Activated effector memory CD4-positive, alpha-beta T cell treated with anti-CD3 and anti-CD28 coated beads, Interleukin-2, amount 50 U/mL, for 16 hours (primary cell): ENCODE data around the gene TMEFF2.

Source experiments
- DNase-seq: peaks from one replicate; pipeline ENCODE4 v3.0.0-alpha.2; 2020

The TMEFF2 gene, protein sequence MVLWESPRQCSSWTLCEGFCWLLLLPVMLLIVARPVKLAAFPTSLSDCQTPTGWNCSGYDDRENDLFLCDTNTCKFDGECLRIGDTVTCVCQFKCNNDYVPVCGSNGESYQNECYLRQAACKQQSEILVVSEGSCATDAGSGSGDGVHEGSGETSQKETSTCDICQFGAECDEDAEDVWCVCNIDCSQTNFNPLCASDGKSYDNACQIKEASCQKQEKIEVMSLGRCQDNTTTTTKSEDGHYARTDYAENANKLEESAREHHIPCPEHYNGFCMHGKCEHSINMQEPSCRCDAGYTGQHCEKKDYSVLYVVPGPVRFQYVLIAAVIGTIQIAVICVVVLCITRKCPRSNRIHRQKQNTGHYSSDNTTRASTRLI

DNA sequence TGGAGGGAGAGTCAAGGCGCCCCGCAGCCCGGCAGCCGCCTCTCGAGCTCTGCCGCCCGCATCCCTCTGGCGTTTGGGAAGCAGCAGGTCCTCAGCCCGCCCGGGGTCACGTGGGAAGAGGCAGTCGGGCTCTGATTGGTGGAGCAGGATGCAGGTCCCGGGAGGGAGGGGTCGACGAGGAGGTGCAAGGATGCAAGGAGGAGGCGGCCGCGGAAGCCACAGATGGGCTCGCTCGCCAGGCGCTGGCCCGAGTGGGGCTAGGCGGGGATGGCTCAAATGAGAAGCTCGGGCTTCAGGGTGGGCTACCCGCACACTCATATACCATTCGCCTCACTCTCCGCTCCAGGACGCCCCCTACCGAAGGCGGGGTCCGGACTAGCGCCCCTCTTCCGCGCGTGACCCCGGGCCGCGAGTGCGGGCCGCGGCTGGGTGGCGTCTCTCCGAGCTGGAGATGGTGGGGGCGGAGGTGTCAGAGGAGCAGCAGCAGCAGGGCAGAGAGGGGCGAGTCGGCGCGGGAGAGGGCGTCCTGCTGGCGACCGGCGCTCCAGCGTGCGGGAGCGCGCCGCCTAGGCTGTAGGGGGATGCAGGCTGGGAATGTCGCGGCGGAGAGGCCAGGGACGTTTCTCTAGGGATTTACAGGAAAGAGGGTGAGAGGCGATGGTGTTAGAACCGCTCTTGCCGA, at the start of gene TMEFF2:
Gene TMEFF2 (minus strand): TSS at position 68 of the 682 bp plus-strand sequence. CDS start 409 bp downstream, outside the sequence.
- peak; percentile 74 for DNase-seq

DNA sequence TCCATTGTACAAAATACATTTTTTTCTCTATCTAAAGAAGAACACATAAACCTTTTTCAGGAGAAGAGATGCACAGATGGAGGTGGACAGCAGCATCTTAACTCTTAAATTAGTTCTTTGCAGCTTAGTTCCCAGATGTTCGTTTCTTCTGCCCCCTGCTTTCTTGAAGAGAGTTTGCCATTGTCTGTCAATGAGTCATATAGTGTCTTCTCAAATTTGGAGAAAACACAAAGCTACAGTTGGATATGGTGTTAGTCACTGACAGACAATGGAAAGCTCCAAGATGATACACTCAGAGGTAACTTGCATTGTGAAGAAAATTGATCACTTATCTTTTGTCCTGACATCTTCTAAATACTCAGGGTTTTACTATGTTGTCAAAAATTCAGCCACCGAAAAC, 48.8 kb upstream of the TMEFF2 start:
- DNase-seq, result no peak

DNA sequence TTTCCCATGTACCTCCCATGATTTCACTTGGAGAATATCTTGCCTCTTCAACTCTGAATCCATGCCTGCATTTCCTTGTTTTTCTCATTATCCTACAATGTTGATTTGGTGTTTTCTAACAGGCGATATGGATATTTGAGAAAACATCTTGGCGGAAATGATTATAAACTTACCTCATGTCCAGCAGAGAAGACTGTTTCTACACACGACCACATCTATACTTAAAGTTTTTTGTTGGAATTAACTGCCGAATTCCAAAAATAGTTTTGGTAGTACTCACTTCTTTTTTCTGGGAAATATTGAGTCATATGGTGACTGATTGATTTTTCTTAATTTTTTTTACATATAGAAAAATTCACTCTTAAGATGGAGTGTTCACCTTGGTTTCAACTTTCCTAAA, 41.4 kb upstream of the TMEFF2 start:
- DNase-seq, result no peak

DNA sequence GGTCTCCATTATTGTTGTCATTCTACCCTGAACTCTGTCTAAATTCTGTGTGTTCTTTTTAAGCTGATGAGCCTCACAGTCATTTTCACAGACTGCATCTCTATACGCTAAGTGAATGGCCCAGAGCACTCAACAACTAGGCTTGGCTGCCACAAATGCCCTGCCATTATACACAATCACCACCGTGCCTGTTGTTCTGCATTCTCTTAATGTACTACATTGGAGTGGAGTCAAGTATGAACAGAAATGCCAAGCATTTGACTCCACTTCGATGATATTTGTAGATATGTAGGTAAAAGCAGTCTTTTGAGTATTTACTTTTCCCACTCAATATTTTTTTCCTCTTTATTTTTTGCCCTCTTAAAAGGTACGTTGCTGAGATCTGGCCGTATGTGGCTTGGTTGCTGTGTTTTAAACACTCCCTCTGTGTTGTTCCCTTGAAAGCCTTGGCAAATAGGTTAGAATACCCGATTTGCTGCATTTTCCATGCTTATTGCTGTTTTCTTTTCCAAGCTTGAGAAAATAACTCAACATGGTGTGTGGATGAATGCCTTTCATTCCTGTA, 36.2 kb upstream of the TMEFF2 start:
- no peak for DNase-seq

DNA sequence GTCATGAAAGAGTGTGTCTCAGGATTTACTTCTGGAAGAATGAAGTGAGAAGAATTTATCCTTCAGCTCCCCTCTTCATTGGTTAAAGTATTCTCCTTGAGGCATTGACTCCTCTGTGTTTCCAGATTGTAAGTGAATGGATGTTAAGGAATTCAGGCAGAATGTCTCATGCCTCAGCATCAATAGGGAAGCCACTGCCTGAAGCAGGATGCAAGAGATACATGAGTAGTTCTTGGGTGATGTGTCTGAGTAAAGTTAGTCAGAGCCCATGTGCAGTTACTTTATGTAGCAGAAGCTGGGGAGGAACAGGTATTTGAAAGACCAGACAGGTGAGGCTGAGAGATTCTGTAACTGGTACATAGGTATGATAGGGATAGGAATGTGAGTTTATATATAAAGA, 34.0 kb upstream of the TMEFF2 start:
- DNase-seq, result no peak

DNA sequence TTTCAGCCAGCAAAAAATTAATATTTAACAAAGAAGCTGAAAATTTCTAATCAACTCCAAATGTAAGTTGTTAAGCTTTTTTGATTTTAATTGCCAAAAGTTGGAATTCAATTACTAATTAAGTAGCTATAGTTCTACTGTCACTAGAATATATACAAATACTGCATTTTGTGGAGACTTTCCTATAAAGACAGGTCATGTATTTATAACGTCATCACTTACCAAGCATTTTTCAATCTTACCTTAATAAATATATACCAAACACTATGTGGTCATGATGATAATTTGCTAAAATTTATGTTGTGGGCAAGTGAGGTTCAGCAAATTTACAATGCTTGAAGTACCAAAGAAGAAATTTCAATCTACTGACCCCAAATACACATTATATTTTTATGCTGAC, 24.2 kb upstream of the TMEFF2 start:
- no peak for DNase-seq

DNA sequence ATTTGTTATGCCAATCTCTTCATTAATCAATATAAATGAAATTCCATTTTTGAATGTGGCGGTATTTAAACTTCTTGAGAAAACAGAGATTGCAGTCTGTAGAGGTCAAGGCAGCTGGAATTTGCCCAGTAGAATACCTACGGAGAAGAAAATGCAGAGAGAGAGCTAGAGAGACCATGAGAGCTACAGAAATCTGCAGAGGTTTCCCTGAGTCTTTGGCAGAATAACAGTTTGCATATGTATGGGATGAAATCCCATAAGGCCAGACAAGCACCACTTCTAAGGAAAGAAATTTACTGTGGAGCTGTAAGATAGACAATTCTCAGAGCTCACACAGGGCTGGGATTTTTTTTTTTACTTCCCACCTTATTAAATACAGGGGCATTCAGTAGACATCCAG, 23.6 kb upstream of the TMEFF2 start:
- DNase-seq, result no peak

DNA sequence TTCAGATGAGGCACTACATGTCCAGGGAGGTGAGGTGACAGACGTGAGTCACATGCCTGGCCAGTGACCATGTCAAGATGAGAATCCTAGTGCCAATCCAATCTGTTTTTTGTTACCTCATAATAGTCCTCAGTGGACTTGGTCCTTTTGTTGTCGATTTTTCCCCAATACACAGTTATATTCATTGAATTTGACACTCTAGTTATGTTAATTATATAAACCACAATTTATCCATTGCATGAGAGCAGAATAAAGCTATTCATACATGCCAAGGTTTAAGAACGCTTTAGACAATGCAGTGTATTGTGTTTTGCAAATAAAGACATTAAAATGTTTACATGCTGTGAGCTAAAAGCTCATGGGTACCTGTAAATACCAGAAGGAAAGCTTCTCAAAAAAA, 21.6 kb upstream of the TMEFF2 start:
- DNase-seq, result no peak

DNA sequence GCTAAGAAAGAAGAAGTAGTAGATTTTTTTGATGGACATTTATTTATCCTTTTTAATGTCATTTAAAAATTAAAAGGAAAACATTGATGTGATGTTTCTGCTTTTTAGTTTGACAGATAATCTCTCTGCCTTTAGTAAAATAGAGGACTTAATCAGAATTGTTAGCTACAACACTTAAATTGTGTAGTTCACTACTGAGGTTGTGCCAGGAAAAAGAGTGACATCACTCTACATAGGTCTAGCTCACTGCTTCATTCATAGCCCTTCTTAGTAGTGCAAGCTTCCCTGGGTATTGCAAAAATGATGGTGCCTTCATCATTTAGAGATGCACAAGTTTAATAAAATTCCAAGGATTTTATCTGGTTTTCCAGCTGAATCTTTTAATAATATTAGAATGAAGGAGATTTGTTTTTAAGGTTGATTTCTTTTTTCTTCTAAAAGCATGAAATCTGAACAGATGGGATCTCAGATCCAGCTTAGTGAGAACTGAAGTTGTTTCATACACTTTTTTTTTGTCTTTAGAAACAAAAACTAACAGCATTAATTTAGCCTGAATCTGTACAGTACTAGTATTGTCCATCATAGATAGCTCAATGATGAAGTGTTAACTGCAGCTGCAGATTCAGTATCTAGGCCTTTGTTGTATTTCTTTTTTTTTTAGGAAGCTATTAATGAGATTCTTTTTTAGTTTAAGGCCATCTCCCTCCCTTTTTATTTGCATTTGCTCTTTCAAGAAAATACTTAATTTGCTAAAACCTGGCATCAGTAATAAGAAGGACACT, 20.6 kb upstream of the TMEFF2 start:
- DNase-seq, result no peak

DNA sequence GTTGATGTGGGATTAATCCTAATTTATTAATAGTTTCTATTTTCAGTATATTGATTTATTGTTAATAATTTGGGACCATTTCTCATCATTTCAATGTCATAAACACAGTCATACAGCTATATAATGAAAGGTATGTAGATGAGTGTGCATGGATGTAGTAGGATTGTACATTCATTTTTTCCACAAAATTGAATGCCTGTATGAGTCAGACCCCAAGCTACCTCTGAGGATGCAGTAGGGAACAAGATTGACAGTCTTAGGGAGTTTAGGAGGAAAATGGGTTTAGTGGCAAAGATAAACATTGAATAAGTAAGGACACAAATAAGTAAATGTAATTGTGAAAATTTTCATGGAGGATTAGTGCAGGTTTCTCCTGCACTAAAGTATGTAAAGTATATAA, 14.1 kb upstream of the TMEFF2 start:
- no peak for DNase-seq

DNA sequence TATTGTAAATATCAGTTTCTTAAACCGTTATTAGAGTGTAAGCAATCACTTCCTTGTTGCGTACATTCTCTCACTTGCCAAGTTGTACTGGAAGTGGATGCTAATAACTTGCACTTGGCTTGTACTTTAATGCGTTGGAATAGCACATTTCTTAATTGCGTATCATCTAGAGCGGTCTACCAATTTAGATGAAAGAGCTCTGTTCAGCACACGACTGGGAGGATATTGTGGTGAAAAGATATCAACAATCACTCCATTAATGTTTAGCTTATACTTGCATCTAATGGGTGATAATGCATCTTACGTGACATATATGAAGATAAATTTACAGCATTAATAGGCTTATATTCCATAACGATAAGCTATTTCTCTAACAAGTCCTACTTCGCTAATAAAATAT, 11.7 kb upstream of the TMEFF2 start:
- DNase-seq, result no peak

DNA sequence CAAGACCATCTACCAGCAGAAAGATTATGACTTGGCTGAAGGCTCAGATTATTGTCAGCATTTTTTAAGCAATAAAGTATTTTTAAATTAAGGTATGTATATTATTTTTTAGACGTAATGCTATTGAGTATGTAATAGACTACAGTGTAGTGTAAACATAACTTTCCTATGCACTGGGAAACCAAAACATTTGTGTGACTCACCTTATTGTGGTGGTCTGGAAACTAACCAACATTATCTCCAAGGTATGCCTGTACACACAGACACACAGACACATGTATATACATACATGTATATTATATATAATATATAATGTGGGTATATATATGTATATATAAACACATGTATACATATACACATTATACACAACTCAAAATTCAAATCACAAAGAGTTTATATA, 9.1 kb upstream of the TMEFF2 start:
- no peak for DNase-seq

DNA sequence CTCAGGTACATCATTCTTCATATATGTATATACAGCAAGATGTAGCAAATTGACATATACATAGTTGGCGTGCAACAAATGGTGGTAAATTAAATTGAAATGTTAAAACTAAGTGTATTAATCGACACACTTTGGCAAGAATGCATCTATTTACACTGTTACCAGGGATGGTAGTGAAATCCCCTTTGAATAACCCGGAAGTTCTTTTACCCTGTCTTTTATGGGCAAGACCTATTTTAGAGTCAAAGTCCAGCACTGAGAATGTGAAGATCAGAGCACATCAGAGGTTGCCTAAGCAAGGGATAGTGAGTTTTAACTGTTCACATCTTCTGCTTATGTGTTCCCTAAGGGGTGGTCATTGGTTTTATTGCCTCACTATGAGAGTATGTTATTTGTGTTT, 7.6 kb upstream of the TMEFF2 start:
- no peak for DNase-seq

DNA sequence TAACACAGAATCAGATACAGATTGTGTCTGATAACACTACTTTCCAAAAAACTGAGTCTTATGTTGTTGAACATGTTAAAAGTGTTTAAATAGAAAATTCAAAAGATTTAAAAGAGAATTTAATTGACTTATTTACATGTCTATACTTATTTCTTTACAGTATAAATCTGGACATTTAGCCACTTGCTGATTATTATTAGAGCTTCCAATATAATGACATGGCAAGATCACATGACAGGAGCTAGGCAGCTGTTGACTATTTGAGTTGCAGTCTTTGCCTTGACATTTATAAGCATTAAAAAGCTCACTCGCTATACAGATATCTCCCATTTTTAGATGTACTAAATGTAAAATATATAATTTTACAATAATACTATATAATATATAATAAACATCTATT, 6.4 kb upstream of the TMEFF2 start:
- no peak for DNase-seq

DNA sequence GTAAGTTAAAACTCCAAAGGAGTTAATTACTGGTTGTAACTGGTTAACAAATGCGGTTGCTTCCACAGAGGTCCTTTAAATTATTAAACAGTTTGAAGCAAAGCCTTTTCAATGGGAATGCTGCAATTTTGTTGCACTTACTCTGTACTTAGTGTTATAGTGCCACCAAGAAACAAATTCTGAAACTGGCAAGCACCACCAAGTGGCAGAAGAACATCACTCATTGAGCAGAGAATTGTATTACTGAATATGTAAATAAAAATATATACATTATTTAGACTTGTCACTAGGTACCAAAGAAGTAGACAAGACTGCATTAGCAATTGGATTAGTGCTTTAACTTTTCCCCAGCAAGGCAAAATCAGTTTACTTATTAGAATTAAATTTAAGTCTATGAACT, 2.6 kb upstream of the TMEFF2 start:
- no peak for DNase-seq

DNA sequence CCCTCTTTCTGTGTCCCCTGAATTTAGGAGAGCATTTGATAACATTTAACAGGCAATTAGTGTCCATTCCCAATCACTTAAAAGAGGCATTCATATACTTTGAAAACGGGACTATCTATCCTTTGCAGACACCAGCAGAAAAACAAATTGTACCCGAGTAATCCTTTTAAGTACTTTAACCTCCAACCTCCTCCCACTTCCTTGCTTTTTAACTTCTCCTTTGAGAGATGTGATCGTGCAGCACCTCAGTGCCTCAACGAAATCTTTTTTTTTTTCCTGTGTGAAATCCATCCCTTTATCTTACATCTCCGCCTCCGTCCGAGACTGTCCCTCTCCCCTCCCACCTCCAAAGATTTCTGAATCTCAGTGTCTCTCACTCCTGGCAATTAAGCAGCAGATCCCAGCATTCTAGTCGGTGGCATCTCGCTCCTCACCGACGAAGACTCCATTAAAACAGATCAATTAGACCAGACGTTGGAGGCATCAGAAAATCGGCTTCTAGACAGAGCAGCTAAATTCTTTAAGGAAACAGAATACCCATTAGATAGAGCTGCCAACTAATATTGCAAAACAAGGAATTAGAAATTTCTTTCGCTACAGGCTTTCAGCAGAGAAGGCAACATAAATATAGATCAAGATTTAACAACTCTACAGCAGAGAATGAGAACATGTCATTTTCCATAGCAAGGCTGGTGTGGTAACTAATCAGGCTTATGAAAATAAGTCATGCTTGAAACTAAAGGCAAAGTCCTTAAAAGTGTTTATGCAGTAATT, 1.9 kb upstream of the TMEFF2 start:
- no peak for DNase-seq

DNA sequence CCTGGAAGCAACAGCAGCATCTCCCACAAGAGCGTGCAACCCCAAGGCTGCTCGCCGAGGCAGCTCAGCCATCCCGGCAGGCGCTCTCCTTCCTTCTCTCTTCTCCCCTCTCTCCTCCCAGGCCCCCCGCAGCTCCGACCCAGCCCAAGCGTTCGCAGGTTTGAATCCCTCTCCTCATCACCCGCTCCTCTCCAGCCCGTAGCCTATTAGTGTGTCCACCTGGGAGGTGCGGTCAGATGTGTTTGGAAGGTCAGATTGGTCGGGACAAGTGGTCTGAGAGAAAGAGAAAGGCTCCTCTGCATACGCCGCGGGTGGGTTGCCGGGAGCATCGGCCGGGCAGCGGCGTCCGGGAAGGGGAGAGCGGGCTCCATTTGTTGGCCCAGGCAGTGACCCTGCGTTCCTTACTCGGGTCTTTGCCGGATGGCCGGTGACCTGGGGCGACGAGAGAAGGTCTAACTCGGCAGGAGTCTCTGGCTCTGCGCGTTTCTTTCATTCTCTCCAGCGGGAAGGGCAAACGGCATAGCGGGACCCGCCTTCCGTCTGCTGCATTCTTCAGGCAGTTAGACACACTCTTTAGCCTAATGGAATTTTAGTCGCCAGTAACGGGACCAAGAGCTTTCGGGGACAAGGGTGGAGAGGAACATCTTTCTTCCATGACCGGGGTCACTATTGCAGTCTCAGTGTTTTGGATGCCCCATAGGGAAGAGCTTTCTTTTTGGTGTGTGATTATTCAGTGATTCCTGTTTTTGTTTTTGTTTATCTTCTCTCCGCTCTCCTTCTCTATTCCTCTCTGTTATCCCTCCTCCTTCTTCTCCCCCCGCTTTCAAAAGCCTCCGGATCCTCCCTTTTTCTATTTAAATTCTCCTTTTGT, 1.1 kb upstream of the TMEFF2 start:
- peak; percentile 57 for DNase-seq

DNA sequence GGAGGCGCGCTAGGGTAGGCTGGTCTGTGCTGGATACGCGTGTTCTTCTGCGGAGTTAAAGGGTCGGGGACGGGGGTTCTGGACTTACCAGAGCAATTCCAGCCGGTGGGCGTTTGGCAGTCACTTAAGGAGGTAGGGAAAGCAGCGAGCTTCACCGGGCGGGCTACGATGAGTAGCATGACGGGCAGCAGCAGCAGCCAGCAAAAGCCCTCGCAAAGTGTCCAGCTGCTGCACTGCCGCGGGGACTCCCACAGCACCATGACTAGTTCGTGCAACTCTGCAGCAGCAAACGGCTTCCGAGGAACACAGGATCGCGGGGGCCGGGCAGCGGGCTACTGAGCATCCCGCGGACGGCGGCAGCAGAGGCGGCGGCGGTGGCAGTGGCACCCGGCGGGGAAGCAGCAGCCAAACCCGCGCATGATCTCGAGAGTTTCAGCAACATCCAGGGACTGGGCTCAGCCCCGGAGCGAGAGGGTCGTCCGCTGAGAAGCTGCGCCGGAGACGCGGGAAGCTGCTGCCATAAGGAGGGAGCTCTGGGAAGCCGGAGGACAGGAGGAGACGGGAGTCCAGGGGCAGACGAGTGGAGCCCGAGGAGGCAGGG, 368 bp downstream of the TMEFF2 start:
- peak; percentile 69 for DNase-seq

DNA sequence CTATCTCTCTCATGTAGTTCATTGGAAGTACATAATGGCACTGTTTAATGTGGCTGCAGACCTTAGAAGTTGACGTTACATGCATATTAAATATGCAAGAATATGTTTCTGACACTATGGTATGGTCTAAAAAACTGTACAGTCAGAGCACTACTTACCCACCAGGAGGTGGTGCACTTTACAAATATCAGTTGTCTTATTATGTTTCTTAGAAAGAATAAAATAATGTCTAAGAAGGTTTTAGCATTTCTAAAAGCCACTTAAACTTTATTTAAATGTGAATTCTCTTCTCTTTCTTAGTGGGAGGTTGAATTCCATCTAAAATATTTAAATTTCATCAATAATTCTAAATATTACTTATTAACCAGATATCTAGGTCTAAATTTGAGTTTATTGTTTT, 4.3 kb downstream of the TMEFF2 start:
- no peak for DNase-seq

DNA sequence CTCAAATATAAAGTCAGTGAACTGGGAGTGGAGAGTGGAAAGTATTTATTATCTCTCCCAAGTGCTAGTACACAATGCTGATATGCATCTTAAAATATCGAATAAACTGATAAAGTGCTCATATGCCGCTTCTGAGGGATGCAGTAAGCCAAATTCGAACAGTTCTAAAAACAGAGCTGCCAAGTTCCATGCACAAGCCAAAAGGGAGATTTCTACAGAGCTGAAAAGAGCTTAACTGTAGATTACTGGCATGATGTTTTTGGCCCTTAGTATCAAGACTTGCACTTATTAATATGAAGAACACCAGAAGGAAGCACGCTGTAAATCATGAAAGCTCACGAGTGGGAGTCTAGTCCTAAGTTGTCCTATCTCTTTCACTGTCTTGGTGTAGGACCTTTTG, 7.9 kb downstream of the TMEFF2 start:
- no peak for DNase-seq

DNA sequence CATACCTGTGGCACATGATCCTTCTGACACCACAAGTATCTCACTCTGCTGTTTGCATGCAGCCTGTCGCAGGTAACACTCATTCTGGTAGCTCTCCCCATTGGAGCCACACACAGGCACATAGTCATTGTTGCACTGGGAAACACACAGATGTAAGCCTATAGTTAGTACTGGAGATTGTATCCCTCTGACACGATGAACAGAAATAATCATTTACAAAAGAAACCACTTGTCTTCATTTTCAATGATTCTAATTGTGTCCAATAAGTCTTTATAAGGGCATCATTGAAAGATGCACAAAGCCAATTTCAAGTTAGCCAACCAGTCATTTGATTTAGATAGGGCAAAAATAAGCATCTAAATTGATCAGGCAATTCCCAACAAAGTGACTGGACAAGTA, 10.4 kb downstream of the TMEFF2 start:
- DNase-seq, result no peak
